Jurkat, Clone E6-1 (cell line): ENCODE results near the gene MFAP3L.

Experiments
- DNase-seq: peaks from one replicate; pipeline ENCODE4 v3.0.0-alpha.2; 2011; ENCODE audit warnings: low read depth, low spot score
- H3K4me3 ChIP-seq: 2 replicates; pipeline ENCODE4 v1.5.1; 2011; ENCODE audit warnings: mild to moderate bottlenecking, low read length, control low read depth, moderate library complexity

MFAP3L gene

DNA sequence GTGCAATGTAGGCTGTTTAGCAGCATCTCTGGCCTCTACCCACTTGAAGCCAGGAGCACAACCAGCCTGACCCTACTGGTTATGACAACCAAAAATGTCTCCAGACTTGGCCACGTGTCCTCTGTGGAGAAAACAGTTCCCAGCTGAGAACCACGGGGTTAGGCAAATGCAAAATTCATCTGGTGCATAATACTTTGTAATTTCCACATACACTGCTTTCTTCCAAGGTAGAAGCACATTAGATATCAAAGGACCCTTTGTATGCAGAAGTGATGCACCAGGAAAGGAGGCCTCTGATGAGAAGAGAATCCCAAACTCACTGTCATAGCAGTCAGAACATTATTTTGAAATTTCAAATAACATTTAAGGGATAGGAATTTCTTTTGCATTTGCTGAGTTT is 26.3 kb downstream of the MFAP3L start:
- H3K4me3 ChIP-seq: no peak overlapping the region
- DNase-seq: no peak

DNA sequence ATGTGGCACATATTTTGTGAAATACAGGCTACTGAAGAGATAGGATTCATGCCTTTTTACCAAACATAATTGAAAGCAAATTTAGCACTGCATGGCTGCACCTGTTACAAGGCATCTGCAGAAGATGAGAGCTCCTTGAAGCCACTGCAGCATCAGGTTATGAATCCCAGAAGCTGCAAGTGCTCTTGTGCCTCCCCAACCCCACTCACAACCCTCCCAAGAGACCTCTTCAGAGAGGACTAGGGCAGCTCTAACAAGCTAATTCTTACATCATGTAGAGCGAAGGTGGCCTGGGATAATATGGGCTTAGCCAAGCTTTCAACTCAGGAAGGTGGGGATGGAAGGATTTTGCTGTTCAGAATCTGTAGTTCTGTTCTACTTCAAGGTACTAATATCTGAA is 27.2 kb downstream of the MFAP3L start:
- H3K4me3 ChIP-seq: no peak overlapping the region
- DNase-seq: no peak

DNA sequence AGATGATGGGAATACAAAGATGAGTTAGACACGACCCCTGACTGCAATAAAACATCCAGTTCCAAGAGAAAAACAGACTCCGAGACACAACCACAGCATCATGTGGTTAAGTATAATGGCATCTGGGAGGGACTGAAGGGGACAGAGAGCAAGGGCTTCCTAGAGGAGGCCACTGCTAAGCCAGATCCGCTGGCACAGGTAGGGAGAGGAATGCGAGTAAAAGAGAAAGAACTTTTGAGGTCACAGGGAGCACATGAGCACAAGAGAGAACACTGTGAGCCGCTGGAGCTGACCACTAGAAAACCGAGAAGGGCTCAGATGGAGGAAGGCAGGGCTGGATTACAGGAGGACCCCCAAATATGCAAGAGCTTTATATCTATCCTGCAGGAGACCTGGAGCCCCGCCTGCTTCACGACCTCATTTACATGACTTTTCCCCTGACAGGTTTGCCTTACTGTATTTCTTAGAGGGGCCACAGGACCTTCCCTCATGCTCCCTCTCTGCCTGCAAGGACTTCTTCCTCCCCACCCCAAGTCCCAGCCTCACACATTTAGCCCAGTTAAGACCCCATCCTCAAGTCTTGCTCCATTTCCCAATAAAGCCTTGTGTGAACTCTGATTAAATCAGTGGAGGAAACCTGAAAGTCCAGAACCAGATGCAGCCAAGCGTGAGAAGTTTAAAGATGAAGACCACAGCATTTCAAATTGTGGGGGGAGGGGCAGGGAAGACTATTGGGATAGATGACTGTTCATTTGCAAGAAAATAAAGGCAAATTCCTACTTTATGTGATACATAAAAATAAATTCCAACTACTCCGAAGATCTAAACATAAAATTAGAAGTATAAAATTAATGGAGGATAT is 29.6 kb downstream of the MFAP3L start:
- no peak overlapping the region for H3K4me3 ChIP-seq
- no peak for DNase-seq

DNA sequence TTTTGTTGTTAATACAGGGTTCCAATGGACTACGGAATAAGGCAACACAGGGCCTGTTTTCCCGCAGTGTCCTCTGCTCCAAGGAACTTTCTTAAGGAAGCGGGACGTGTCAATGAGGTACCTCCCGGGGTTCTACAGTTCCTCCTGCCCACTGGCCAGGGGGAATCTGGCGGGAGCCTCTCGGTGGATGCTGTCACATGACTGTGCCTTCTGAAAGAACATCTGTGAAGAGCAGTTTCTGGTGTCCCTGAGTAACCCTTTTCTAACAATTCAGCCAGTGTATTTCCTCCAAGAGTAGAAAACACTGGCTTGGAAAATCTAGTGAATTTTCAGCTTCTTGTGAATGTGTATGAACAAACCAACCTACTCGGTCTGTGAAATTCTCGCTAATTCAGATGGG is 32.7 kb downstream of the MFAP3L start:
- H3K4me3 ChIP-seq: no peak overlapping the region
- DNase-seq: no peak

DNA sequence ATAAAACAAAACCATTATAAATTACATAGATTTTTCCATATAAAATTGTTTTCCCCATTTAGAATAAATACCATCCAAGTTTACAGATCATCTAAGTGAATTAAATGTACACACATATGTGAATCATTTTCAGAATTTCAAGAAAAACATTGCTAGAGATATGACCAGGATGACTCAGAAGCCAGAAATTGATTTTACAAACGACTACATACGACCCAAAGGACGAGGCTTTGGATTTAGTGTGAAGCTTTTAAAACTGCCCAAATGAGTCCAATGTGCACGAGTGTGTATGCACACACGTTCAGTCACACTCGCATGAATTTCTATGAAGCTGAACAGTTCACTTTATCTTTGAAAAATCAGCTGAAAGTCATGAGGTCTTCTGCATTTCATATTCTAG is 37.9 kb downstream of the MFAP3L start:
- H3K4me3 ChIP-seq: no peak overlapping the region
- DNase-seq: no peak

DNA sequence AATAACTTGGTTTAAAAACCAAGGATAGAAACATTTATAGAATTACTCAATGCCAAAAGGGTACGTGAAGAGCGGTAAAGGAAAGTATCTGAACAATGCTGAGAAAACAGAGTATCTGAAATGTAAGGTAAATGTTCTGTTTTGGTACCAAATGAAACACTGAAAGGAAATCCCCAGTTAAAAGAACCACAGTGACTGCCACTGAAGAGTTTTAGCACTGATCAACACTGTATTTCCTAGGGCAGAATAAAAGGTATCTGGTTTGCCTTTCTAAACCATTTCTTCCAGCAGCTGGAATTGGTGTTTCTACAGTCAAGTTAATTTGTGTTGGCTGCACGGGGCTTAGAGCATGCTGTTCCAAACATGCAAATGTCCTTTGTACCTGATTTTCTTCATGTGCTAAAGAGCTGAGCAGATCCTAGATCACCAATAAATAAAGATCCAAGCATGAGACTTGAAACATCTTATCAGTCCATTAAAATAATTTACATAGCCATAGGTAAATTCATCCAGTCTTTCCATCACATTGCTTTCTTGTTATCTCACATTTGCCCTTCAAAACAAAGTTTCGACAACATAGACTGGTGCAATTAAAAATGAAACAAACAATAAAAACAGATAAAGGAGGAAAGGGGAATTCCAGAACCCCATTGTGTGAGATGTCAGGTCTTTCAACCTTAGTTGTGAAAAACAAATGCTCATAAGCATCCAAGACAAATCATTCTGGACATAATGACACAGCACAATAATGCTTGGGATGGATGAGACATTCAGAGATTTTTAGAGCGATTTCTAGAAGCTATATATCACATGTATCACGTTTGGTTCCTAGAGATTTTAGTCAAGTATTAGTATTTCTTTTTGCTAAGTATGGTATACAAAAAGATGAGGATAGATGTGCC is 38.6 kb downstream of the MFAP3L start:
- H3K4me3 ChIP-seq: no peak overlapping the region
- no peak for DNase-seq

DNA sequence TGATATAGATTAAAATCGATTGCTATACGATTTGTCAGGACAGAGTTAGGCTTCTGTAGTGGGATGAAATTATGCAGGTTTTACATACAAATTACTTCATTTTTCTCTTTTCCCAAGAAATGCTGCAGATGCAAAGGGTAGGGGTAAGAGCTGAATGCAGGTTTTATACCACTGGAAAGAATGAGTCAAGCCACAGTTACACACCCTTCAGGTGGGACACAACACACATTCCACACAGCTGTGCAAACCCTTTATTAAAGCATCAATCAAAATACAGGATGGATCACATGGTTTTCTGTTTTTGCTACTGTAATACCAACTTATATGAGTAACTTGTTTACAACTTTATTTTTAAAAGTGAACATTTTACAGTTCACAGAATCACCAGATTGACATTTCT is 39.8 kb downstream of the MFAP3L start:
- DNase-seq: no peak
- H3K4me3 ChIP-seq: no peak overlapping the region

DNA sequence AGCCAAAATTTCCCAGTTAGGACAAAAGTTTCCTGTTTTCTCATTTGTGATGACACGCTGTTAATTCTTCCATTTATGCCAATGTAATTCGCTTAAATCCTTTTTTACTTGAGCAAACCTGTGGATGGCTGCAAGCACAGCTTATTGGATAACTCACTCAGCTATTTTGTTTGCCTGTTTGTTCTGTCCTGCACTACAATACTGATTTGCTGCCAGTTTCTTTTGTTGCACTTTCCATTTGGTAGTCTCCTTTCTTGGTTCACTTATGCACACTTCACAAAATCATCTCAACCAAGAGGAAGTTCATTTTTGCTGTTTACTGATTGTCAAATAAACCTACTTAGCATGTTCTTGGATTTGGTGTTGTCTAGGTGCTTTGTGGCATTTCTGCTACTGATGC is 40.3 kb downstream of the MFAP3L start:
- DNase-seq: no peak
- H3K4me3 ChIP-seq: no peak overlapping the region

DNA sequence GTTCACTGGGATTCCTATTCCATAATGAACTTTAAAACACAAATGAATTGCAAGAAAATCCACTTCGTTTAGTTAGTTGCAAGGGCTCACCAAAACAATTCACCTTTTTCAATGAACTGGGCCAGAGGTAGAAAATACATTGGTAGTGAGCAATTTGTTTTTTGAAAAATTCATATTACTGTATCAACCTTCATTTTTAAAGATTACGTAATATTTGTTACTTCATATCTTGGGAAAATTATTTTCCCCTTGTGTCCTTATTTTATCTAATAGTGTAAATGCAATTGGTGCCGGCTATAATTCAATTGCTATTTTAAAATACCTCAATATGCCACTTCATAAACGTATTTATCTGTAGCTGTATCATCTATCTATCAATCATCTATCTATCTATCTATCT is 41.5 kb downstream of the MFAP3L start:
- H3K4me3 ChIP-seq: no peak overlapping the region
- no peak for DNase-seq

DNA sequence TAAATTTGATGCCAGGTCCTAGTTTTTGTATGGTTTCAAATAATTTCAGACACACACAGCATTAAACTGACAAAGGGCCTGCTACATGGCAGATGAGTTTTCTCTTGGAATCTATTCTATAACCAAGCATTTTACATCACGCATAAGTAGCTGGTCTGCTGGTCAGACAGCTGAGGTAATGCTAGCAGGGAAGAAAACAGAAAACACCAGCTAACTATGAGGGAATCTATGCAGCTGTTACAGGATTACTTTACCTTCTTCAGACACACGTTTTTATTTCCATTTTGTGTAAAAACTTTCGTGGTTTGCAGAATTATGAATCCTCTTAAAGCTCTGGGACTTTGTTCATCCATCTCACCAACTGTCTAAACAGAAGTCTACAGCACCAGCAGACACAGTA is 42.0 kb downstream of the MFAP3L start:
- DNase-seq: no peak
- no peak overlapping the region for H3K4me3 ChIP-seq

DNA sequence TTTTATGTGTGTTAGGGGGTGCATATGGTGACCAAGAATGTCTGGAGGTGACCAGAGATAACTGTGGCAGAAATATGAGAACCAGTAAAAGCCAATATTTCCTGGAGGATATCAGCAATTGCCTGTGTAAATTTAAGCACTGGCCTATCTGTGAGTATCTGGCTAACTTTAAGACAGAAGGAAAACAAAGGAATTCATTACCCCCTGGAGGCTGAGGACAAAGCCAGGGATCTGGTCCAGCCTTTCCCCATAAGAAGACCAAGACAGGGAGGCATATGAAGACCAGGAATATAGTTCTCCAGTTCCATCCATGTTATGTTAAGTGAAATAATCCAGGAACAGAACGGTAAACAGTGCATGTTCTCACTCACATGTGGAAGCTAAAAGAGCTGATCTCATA is 49.2 kb downstream of the MFAP3L start:
- H3K4me3 ChIP-seq: no peak overlapping the region

DNA sequence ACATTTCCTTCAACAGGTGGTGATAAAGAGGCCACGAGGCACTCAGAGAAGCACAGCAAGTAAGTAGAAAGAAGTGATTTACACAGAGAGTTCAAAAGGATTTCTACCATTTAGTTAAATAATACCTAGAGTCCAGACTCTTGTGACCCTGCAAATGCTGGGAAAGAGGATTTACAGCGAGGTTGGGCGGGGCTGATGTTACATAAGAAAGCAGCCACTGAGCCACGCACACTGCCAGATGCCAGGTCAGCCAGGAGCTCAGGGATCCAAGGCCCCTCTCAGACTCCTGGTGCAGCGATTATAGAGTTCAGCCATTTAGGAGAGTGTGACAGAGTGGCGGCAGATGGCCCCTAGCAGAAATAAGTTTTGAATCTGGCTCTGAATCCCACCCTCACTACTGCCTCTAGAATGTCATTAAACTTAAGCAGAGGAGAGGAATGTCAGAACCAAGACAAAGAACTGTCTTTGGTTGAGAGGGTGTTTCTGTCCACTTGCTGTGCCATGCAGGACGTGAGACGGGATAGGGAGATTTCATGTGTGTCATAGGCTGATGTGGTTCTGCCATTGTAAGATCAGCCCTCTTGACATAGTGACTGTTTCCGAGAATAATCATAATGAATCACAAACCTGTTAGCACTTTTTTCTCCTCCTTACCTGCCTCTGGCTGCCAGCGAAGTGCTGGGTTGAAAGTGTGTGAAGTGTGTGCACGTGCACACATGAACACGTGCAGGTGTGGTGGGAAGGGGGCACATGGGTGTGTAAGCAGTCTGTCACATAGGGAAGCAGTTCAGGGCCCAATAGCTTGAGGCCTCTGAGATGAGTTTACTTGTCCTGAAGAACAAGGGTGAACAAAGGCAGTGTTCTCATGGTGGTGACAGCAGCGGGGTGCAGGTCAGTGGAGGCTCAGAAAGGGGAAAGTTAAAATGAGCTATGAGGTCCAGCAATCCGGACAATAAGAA is 50.1 kb downstream of the MFAP3L start:
- H3K4me3 ChIP-seq: no peak overlapping the region
- no peak for DNase-seq

More for the DNA sequence above, 49.2 kb downstream of the MFAP3L start:
- no peak for DNase-seq

DNA sequence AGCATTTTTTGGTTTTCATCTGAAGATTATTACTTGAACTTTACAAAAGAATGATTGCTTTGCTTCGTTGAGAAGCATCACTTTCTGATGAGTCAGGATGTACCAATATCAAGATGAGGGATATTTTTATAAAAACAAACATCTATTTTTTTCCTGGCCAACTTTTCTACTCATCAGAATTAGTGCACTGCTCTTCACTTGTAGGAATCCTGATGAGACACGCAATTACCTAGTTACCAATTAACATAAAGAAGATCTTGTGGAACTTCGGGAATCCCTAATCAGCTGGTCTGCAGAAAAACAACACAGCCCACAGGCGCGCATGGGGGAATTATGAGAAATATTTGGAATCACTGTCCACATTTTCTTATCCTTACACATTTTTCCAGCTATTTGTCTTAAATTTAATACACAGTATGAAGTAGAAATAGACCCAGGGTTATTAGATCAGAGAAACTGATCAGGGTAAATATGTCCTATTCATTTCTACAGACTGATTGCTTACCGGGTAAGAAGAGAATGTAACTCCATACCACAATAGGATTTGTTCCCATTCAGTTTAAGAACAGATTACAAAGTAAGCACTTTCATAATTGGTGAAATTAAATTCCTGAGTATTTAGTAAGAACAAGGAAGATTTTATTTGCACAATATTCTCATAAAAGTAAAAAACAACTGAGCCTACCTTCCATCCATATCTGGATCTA is 50.9 kb downstream of the MFAP3L start:
- H3K4me3 ChIP-seq: no peak overlapping the region
- no peak for DNase-seq

DNA sequence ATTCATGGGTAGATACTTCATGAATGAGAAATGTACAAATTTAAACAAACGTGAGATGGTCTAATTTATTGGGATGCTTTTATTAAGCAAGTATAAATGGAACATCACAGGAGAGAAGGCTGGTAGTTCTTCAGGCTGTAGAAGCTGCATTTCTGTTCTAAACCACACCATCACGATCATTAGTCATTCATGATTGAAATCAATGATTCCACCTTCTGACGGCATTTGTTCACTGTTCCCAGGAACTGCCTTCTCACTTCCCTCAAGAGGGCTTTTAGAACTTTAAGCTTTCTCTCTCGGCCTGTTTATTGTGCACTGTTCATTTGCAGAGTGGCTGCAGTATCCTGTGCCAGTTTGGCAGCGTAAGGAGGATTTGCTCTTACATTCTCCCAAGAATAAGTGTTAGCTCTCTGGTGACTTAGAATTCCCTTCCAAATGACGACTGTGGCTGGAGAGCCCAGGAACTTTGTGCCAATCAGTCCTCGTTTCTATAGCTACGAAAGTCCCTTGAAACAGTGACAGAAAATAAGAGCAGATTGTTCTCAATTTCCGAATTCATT is 54.7 kb downstream of the MFAP3L start:
- no peak for DNase-seq

DNA sequence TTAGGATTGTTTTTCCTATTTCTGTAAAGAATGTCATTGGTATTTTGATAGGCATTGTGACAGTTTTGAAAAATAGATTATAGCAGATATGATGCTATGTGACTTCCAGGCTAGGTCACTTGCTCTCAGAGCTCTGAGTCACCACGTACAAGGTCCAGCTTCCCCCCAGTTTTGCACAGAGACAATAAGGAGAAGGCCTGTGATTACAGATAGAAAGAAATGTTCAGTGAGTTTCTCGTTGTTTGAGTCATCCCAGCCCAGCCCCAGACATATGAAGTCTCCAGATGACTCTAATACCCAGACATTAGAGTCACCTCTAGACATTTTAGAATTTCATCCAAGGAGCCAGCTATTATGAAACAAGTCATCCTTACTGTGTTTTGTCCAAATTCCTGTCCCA is 57.2 kb downstream of the MFAP3L start:
- H3K4me3 ChIP-seq: no peak overlapping the region
- DNase-seq: no peak

More for the DNA sequence above, 54.7 kb downstream of the MFAP3L start:
- H3K4me3 ChIP-seq: no peak overlapping the region

DNA sequence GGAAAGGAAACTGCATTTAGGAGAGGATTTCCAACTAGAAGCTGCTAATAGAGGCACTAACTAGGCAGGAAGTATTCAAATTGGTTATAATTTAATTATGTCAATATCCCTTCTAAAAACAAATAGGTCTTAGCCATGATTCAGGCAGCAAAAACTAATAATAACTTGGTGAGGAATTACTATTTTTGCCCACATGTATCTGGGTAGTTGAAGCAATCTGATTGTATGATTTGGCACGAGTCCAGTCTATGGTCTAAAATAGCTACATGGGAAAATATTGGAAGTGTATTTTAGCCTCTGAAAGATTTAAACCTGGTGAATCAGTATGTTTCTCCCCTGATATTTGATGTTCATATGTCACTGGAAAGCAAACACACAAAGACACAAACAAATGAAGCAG is 62.2 kb downstream of the MFAP3L start:
- no peak for DNase-seq
- no peak overlapping the region for H3K4me3 ChIP-seq

DNA sequence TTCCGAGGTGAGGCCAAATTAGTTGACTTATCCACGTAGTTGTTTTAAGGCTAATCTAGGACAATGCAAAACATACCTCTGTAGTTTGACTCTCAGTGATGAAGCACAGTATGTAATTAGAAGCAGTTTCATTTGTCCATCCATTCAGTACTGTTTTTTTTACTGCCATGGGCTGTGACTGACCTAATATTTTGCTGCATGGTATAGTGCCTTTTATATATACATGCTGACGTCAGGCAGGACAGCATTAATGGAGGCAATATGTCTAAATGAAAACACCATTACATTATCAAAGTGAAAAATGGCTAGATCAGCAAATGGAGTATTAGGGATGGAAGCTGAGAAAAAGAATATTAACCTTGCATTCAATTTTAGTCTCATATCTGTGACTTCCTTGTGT is 66.9 kb downstream of the MFAP3L start:
- H3K4me3 ChIP-seq: no peak overlapping the region
- DNase-seq: no peak

DNA sequence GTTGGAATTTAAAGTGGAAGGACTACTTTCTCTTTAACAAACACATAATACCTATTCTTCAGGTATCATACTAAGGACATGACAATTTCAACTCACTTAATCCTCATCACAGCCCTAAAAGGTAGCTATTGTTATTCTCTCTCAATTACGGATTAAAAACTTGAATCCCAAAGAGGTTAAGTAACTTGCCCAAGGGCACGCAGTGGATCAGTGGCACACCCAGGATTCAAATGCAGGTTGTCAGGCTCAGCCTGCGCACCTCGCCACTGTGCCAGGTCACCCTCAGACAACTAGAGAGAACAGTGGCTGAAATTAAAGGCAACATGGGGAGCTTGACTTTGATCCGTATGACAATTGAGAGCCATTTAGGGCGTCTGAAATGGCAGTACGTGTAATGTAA is 67.6 kb downstream of the MFAP3L start:
- H3K4me3 ChIP-seq: no peak overlapping the region

More for the DNA sequence above, 67.6 kb downstream of the MFAP3L start:
- no peak for DNase-seq
